Measurements from ENCODE around the gene SNRPD3. TPM values are rescaled to one million over a fixed set of nuclear protein-coding genes. Genes with fewer than 3 reads are reported as not detected.
A peak's percentile ranks its signal among the peaks of the same experiment; 100 is the strongest.

SNRPD3 gene
- total RNA-seq, 1 experiment from 2014 or later = 180 TPM

DNA sequence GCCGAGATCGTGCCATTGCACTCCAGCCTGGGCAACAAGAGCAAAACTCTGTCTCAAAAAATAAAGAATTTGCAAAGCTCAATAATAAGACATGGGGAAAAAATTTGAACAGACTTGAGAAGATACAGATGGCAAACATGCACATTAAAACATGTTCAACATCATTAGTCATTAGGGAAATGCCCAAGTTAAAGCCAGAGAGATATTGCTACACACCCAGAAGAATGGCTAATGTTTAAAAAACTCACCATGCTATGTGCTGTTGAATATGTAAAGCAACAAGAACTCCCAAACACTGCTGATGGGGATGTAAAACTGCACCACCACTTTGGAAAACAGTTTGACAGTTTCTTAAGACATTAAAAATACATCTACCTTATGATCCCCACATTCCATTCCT lies 24.5 kb downstream of the SNRPD3 start:
- no peaks in the 10 kb centered on the region for H3K27me3 Mint-ChIP-seq (ENCODE audit: unreplicated experiment)
- DNase-seq = no peak
- BruUV-seq (replicated peaks) = TSS peak; percentile 19
- H3K36me3 Mint-ChIP-seq (ENCODE audit: insufficient read depth, unreplicated experiment) = peaks cover 56% of the 10 kb centered on the region
- no peaks in the 10 kb centered on the region for H3K9me3 Mint-ChIP-seq (ENCODE audit: low read depth, unreplicated experiment)
- peaks cover 61% of the 10 kb centered on the region for H3K4me1 Mint-ChIP-seq (ENCODE audit: low read depth, unreplicated experiment)
- TF ChIP-seq, protein P1, sequence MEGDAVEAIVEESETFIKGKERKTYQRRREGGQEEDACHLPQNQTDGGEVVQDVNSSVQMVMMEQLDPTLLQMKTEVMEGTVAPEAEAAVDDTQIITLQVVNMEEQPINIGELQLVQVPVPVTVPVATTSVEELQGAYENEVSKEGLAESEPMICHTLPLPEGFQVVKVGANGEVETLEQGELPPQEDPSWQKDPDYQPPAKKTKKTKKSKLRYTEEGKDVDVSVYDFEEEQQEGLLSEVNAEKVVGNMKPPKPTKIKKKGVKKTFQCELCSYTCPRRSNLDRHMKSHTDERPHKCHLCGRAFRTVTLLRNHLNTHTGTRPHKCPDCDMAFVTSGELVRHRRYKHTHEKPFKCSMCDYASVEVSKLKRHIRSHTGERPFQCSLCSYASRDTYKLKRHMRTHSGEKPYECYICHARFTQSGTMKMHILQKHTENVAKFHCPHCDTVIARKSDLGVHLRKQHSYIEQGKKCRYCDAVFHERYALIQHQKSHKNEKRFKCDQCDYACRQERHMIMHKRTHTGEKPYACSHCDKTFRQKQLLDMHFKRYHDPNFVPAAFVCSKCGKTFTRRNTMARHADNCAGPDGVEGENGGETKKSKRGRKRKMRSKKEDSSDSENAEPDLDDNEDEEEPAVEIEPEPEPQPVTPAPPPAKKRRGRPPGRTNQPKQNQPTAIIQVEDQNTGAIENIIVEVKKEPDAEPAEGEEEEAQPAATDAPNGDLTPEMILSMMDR (IDR thresholded peaks at IDR 0.05; ENCODE audit: unreplicated experiment) = no peak
- CTCF ChIA-PET = interaction anchor here (0.6 kb wide), 1 partner anchor 51 kb away, joined by 3 read pairs; no protein-coding TSS in a partner anchor
- no peak overlapping the region for H3K4me3 Mint-ChIP-seq (ENCODE audit: low read depth, unreplicated experiment)
- peak overlapping the region; percentile 24 for H3K27ac Mint-ChIP-seq (ENCODE audit: unreplicated experiment)
- intact Hi-C loops (cut with micrococcal nuclease; ENCODE audit: unreplicated experiment) = no loop called here

- H3K4me1 Mint-ChIP-seq (ENCODE audit: low read depth, unreplicated experiment) = peaks cover 57% of the 10 kb centered on the region
- CTCF ChIA-PET = no interaction called here
- no TSS peak for BruUV-seq (replicated peaks)
- no peak overlapping the region for H3K27ac Mint-ChIP-seq (ENCODE audit: unreplicated experiment)
- no peaks in the 10 kb centered on the region for H3K27me3 Mint-ChIP-seq (ENCODE audit: unreplicated experiment)
- H3K9me3 Mint-ChIP-seq (ENCODE audit: low read depth, unreplicated experiment) = no peaks in the 10 kb centered on the region
- intact Hi-C loops (cut with micrococcal nuclease; ENCODE audit: unreplicated experiment) = no loop called here
- no peak for DNase-seq
- TF ChIP-seq, protein P1 (IDR thresholded peaks at IDR 0.05; ENCODE audit: unreplicated experiment) = no peak
- no peak overlapping the region for H3K4me3 Mint-ChIP-seq (ENCODE audit: low read depth, unreplicated experiment)
- H3K36me3 Mint-ChIP-seq (ENCODE audit: insufficient read depth, unreplicated experiment) = peaks cover 41% of the 10 kb centered on the region
Observed at GRCh38 chr22:24582056-24582814, 26.4 kb downstream of the SNRPD3 start.

- H3K9me3 Mint-ChIP-seq (ENCODE audit: low read depth, unreplicated experiment) = no peaks in the 10 kb centered on the region
- DNase-seq = peak; percentile 55
- no TSS peak for BruUV-seq (replicated peaks)
- TF ChIP-seq, protein P1 (IDR thresholded peaks at IDR 0.05; ENCODE audit: unreplicated experiment) = no peak
- CTCF ChIA-PET = interaction anchor here (0.6 to 1.1 kb wide), 2 partner anchors 13 to 223 kb away, joined by 3 to 9 read pairs; partner anchors contain the start of gene SGSM1
- H3K27me3 Mint-ChIP-seq (ENCODE audit: unreplicated experiment) = no peaks in the 10 kb centered on the region
- H3K4me1 Mint-ChIP-seq (ENCODE audit: low read depth, unreplicated experiment) = peaks cover 62% of the 10 kb centered on the region
- peak overlapping the region; percentile 17 for H3K4me3 Mint-ChIP-seq (ENCODE audit: low read depth, unreplicated experiment)
- peak overlapping the region; percentile 54 for H3K27ac Mint-ChIP-seq (ENCODE audit: unreplicated experiment)
- H3K36me3 Mint-ChIP-seq (ENCODE audit: insufficient read depth, unreplicated experiment) = peaks cover 32% of the 10 kb centered on the region
- intact Hi-C loops (cut with micrococcal nuclease; ENCODE audit: unreplicated experiment) = no loop called here
Observed at GRCh38 chr22:24583221-24584165, 27.7 kb downstream of the SNRPD3 start.

DNA sequence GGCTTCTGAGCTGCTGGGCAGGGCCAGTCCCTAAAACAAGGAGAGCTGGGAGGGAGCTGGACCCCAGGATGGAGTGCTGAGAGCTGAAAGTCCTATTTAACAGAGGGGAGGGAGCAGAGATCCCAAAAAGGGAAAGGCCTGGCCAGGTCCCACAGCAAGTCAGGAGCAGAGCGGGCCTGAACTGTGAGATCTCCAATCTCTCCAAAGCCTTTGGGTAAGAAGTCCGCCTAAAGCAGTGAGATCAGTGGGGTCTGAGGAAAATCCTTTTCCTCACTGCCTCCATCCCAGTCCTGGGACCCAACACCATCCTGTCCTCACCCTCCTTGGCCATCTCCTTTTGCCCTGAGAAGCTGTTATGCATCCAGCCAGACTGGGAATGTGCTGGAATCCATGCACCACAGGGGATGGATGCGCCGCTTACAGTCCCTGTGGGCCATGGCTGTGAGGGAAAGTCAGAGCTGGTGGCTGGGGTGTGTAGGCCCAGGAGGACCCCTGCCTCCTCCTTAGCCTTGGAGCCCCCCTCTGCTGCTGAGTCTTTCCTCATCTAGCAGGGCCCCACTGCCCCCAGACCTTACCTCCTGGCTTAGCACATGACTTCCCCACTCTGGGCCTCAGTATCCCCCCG lies 28.5 kb downstream of the SNRPD3 start:
- Mint-ChIP-seq H3K4me1 (ENCODE audit: low read depth, unreplicated experiment) (peaks cover 61% of the 10 kb centered on the region), H3K4me3 (ENCODE audit: low read depth, unreplicated experiment) (peak overlapping the region; percentile 17), H3K36me3 (ENCODE audit: insufficient read depth, unreplicated experiment) (peaks cover 38% of the 10 kb centered on the region), H3K27ac (ENCODE audit: unreplicated experiment) (peak overlapping the region; percentile 54), H3K9me3 (ENCODE audit: low read depth, unreplicated experiment) (no peaks in the 10 kb centered on the region), H3K27me3 (ENCODE audit: unreplicated experiment) (no peaks in the 10 kb centered on the region)
- CTCF ChIA-PET = interaction anchor here (0.5 to 1.1 kb wide), 4 partner anchors 13 to 423 kb away, joined by 3 to 9 read pairs (median 4); partner anchors contain the start of gene SGSM1
- intact Hi-C loops (cut with micrococcal nuclease; ENCODE audit: unreplicated experiment) = no loop called here
- TF ChIP-seq, protein P1 (IDR thresholded peaks at IDR 0.05; ENCODE audit: unreplicated experiment) = no peak
- BruUV-seq (replicated peaks) = no TSS peak
- DNase-seq = no peak

Data from Calu3 (cell line).